Measurements from ENCODE around the gene LRCH3. TPM values are rescaled to one million over a fixed set of nuclear protein-coding genes. Genes with fewer than 3 reads are reported as not detected.

Gene LRCH3
- total and polyA plus RNA-seq, 9 of the 15 experiments (the other 6 are each of a cell fraction or from before 2014, with no cell fraction given), result 4.6 to 75.3 (median 30.3) TPM

GRCh38 chr3:197761784-197762183 is 29.3 kb upstream of the LRCH3 start (continued):
- TF ChIP-seq, protein P1, sequence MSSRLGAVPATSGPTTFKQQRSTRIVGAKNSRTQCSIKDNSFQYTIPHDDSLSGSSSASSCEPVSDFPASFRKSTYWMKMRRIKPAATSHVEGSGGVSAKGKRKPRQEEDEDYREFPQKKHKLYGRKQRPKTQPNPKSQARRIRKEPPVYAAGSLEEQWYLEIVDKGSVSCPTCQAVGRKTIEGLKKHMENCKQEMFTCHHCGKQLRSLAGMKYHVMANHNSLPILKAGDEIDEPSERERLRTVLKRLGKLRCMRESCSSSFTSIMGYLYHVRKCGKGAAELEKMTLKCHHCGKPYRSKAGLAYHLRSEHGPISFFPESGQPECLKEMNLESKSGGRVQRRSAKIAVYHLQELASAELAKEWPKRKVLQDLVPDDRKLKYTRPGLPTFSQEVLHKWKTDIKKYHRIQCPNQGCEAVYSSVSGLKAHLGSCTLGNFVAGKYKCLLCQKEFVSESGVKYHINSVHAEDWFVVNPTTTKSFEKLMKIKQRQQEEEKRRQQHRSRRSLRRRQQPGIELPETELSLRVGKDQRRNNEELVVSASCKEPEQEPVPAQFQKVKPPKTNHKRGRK (tag; IDR thresholded peaks at IDR 0.05), result no peak

DNA sequence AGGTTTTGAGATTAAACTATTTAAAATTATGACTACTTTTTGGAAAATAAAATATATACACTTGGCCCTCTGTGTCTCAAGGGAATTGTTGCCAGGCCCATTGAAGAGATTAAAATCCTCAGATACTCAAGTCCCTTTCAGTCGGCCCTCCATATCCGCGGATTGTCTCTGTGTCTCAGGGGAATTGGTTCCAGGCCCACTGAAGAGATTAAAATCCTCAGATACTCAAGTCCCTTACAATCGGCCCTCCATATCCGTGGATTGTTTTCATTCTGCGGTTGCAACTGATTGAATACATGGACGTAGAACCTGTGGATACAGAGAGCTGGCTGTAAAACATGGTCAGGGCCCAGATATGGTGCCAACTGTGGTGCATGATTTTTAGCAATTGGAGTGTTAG is 15.7 kb upstream of the LRCH3 start:
- Histone ChIP-seq H3K27me3 (ENCODE audit: control insufficient read depth in 2 of 2, insufficient read depth in 2 of 2, low read length in 2 of 2) (no peaks in the 10 kb centered on the region), H3K79me2 (ENCODE audit: control insufficient read depth, insufficient read depth, low read length) (no peaks in the 10 kb centered on the region), H2AFZ (ENCODE audit: low read depth, low read length) (no peak overlapping the region), H3K9ac (ENCODE audit: insufficient read depth in 1 of 2, low read depth in 2 of 2, low read length in 2 of 2) (no peak overlapping the region), H3K9me3 (replicated peaks; ENCODE audit: control insufficient read depth, insufficient read depth, low read depth, low read length) (no peaks in the 10 kb centered on the region), H3K36me3 (ENCODE audit: control insufficient read depth, insufficient read depth, low read length) (peaks cover 85% of the 10 kb centered on the region), H3K4me1 (replicated peaks in 1 of 2; ENCODE audit: control insufficient read depth in 2 of 2, insufficient read depth in 2 of 2, low read length in 2 of 2) (no peaks in the 10 kb centered on the region), H3K4me2 (ENCODE audit: insufficient read depth, low read length) (no peak overlapping the region), H3K9me1 (ENCODE audit: control insufficient read depth, insufficient read depth, low read length) (no peaks in the 10 kb centered on the region), H4K20me1 (replicated peaks; ENCODE audit: control insufficient read depth, insufficient read depth, low read length) (no peaks in the 10 kb centered on the region), H3K27ac (ENCODE audit: extremely low read depth, low read depth, low read length) (no peak overlapping the region), H3K4me3 (no peak overlapping the region)
- intact Hi-C loops (cut with micrococcal nuclease) (no loop called here), in situ Hi-C loops (cut with MboI) (no loop called here)
- ATAC-seq, result no peak
- DNase-seq (ENCODE audit: extremely low read depth in 1 of 4, low spot score in 3 of 4), result no peak
- CTCF ChIA-PET (ENCODE audit: low intra/inter-chr PET ratio), result no interaction called here
- no TSS peak for BruUV-seq (replicated peaks)
- POLR2A ChIA-PET, result interaction anchor here (1.1 kb wide), 1 partner anchor 14 kb away, joined by 3 read pairs; no protein-coding TSS in a partner anchor
- no peak for TF ChIP-seq ZNF79 (CRISPR knock-in tag; IDR thresholded peaks at IDR 0.05; ENCODE audit: low read depth)
- TF ChIP-seq U2AF2 (optimal IDR thresholded peaks at IDR 0.05; ENCODE audit: low read depth, low read length), result no peak
- no peak for TF ChIP-seq DMBX1 (CRISPR knock-in tag; IDR thresholded peaks at IDR 0.05; ENCODE audit: borderline replicate concordance)
- TF ChIP-seq RB1 (IDR thresholded peaks at IDR 0.05; ENCODE audit: low read depth), result no peak
- no peak for TF ChIP-seq ZKSCAN8 (CRISPR knock-in tag; IDR thresholded peaks at IDR 0.05)
- no peak for TF ChIP-seq DACH1 (IDR thresholded peaks at IDR 0.05; ENCODE audit: partially characterized antibody)
- no peak for TF ChIP-seq ZBTB33 (CRISPR knock-in tag; IDR thresholded peaks at IDR 0.05)
- TF ChIP-seq ZNF217 (CRISPR knock-in tag; IDR thresholded peaks at IDR 0.05), result no peak
- no peak for TF ChIP-seq KDM4B (IDR thresholded peaks at IDR 0.05; ENCODE audit: borderline replicate concordance in 2 of 2, low read depth in 1 of 2)
- TF ChIP-seq, protein P2, sequence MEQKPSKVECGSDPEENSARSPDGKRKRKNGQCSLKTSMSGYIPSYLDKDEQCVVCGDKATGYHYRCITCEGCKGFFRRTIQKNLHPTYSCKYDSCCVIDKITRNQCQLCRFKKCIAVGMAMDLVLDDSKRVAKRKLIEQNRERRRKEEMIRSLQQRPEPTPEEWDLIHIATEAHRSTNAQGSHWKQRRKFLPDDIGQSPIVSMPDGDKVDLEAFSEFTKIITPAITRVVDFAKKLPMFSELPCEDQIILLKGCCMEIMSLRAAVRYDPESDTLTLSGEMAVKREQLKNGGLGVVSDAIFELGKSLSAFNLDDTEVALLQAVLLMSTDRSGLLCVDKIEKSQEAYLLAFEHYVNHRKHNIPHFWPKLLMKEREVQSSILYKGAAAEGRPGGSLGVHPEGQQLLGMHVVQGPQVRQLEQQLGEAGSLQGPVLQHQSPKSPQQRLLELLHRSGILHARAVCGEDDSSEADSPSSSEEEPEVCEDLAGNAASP (IDR thresholded peaks at IDR 0.05), result no peak
- TF ChIP-seq EWSR1 (IDR thresholded peaks at IDR 0.05; ENCODE audit: borderline replicate concordance, low read depth, partially characterized antibody), result no peak
- no peak for TF ChIP-seq ARNT (IDR thresholded peaks at IDR 0.05)
- TF ChIP-seq KLF10 (CRISPR knock-in tag; IDR thresholded peaks at IDR 0.05), result no peak
- no peak for TF ChIP-seq EP300 (IDR thresholded peaks at IDR 0.05; ENCODE audit: low read length)
- TF ChIP-seq ERF (CRISPR knock-in tag; IDR thresholded peaks at IDR 0.05), result no peak
- no peak for TF ChIP-seq ZBTB2 (IDR thresholded peaks at IDR 0.05)
- no peak for FAIRE-seq
- 91% methylated on average over 7 of the region's 7 CpGs for WGBS (ENCODE audit: insufficient coverage, low coverage, missing lambda C conversion rate)
